ENCODE measurements around the gene ST6GAL1. TPM values are rescaled to one million over a fixed set of nuclear protein-coding genes. Genes with fewer than 3 reads are reported as not detected.
"Not testable (repeated sequence)": the region's sequence is repeated elsewhere in the genome, so short reads cannot be mapped to it uniquely, and the experiment has no call there.

The ST6GAL1 gene
- total RNA-seq, 2 donors from 2014 or later, result 41.9 to 53.3 TPM

DNA sequence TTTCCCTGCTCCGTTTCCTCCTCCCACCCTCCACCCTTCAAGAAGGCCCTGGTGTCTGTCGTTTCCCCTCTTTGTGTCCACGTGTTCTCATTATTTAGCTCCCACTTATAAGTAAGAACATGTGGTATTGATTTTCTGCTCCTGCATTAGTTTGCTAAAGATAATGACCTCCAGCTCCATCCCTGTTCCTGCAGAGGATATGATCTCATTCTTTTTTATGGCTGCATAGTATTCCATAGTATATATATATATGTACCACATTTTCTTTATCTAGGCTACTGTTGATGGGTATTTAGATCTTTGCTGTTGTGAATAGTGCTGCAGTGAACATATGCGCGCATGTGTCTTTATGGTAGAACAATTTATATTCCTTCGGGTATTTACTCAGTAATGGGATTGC lies 4.8 kb downstream of the ST6GAL1 start:
- intact Hi-C loops (cut with DNase I), result no loop called here
- no peak for DNase-seq (ENCODE audit: low spot score)

- DNase-seq (ENCODE audit: low spot score), result no peak
- intact Hi-C loops (cut with DNase I), result no loop called here
Measured at GRCh38 chr3:186937017-186937875, 6.9 kb downstream of the ST6GAL1 start.

DNA sequence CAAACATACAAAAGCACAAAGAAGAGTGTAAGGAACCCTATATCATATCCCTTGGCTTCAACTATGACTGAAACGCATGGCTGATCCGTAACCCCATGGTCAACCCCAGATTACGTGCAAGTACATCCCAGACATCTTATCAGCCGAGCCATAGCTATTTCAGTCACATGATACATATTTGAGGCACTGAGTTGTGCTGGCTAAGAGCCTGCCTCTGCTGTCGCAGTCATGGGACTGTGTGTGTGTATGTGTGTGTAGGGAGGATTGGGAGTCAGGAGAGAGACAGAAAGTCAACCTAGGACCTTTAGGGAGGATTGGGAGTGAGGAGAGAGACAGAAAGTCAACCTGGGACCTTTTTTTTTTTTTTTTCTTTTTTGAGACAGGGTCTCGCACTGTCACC lies 8.4 kb downstream of the ST6GAL1 start:
- DNase-seq (ENCODE audit: low spot score), result no peak
- intact Hi-C loops (cut with DNase I), result no loop called here

- DNase-seq (ENCODE audit: low spot score), result no peak
- intact Hi-C loops (cut with DNase I), result no loop called here
Measured at GRCh38 chr3:186939536-186939935, 9.2 kb downstream of the ST6GAL1 start.

DNA sequence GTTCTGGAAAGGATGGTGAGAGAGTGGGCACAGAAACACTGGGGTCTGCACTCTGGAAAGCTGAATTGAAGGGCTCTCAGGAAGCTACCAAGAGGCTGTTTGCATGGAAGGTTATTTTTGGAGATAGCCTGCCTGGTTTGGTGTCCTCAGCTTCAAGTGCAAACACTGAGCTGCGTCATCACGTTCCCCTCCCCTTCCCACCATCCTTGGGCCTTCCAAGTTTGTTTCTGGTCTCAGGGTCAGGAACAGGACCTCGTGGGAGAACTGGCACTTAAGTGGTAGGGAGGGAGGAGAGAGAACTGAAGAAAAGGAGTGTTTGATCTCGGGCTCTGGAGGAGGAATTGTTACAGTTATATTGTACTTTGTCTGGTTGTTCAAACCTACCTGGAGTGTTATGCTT lies 10.6 kb downstream of the ST6GAL1 start:
- intact Hi-C loops (cut with DNase I), result no loop called here
- no peak for DNase-seq (ENCODE audit: low spot score)

- intact Hi-C loops (cut with DNase I), result no loop called here
- DNase-seq (ENCODE audit: low spot score), result no peak
Measured at GRCh38 chr3:186942168-186942567, 11.8 kb downstream of the ST6GAL1 start.

DNA sequence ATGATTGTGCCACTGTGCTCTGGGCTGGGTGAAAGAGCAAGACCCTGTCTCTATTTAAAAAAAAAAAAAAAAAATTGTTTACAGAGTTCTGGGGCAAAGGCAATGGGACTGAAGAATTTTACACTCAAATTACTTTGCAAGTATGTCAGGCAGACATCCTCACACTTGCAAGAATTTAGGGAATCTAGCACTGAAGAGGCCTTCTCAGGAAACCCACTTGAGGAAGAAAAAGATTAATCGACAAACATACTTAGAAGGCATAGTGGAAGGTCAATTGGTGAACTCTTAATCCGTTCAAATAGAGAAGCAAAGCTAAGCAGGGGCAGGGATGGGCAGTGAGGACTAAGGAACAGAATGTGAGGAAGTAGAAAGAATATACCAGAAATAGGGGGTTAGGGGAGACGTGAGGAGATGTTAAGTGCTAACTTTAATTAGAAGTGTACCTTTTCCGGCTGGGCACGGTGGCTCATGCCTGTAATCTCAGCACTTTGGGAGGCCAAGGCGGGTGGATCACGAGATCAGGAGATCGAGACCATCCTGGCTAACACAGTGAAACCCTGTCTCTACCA lies 15.0 kb downstream of the ST6GAL1 start:
- intact Hi-C loops (cut with DNase I), result no loop called here
- DNase-seq (ENCODE audit: low spot score), result no peak

- no peak for DNase-seq (ENCODE audit: low spot score)
- intact Hi-C loops (cut with DNase I), result no loop called here
Measured at GRCh38 chr3:186946756-186947375, 16.5 kb downstream of the ST6GAL1 start.

DNA sequence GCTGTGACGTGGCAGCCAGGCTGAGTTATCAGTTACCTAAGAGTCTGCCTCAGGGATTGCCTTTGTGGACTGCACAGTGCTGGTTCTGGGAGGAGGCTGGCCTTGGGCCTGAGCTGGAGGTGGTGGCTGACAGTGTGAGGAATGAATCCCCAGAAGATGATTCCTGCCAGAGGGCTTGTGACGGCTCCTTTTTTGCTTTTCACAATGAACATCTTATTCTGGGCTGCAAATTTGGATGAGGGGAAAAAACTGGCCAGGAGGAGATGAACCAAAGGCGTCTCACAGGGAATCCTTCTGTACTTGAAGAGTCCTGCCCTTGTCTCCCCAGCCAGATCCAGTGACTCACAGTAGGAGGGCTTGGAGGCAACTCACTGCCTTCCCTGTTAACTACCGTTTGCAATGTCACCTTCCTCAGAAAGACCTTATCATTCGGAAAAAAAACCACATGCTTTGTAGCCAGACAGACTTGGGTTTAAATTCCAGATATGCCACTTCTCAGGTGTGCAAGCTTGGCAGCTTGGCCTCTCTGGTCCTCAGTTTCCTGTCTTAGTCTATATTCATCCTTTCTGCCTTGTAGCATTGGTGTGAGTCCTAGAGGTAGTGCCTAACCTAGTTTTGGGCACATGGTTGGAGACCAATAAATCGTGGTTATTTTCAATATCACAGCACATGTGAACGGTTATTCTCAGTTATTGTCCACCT lies 19.1 kb downstream of the ST6GAL1 start:
- intact Hi-C loops (cut with DNase I), result no loop called here

GRCh38 chr3:186950402-186951093 lies 20.2 kb downstream of the ST6GAL1 start:
- intact Hi-C loops (cut with DNase I), result no loop called here

More for the DNA sequence above, 19.1 kb downstream of the ST6GAL1 start:
- DNase-seq (ENCODE audit: low spot score), result no peak

GRCh38 chr3:186951640-186952552 lies 21.6 kb downstream of the ST6GAL1 start:
- intact Hi-C loops (cut with DNase I), result no loop called here
- DNase-seq (ENCODE audit: low spot score), result no peak

More at GRCh38 chr3:186950402-186951093, 20.2 kb downstream of the ST6GAL1 start:
- DNase-seq (ENCODE audit: low spot score), result no peak

DNA sequence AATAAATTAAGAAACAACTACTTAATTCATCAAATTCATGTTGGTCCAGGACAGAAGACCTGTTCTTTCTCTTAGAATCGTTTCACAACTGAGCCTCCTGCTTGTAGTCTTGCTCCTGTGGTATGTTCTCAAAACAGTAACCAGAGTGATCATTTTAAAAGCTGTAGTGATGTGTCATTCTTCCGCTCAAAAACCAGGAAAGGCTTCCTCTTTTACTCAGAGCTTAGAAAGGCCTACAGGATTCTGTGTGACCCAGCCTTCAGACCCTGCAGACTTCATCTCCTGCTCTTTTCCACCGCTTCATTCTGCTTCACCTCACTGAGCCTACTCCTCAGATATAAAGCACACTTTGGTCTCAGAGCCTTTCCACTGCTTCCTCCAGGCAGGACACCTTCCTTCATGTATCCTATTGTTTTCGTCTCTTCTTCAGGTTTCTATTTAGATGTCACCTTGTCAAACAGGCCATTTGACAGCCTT lies 22.7 kb downstream of the ST6GAL1 start:
- no peak for DNase-seq (ENCODE audit: low spot score)
- intact Hi-C loops (cut with DNase I), result no loop called here

- intact Hi-C loops (cut with DNase I), result not testable (repeated sequence)
Measured at GRCh38 chr3:186953992-186954699, 23.8 kb downstream of the ST6GAL1 start.

DNA sequence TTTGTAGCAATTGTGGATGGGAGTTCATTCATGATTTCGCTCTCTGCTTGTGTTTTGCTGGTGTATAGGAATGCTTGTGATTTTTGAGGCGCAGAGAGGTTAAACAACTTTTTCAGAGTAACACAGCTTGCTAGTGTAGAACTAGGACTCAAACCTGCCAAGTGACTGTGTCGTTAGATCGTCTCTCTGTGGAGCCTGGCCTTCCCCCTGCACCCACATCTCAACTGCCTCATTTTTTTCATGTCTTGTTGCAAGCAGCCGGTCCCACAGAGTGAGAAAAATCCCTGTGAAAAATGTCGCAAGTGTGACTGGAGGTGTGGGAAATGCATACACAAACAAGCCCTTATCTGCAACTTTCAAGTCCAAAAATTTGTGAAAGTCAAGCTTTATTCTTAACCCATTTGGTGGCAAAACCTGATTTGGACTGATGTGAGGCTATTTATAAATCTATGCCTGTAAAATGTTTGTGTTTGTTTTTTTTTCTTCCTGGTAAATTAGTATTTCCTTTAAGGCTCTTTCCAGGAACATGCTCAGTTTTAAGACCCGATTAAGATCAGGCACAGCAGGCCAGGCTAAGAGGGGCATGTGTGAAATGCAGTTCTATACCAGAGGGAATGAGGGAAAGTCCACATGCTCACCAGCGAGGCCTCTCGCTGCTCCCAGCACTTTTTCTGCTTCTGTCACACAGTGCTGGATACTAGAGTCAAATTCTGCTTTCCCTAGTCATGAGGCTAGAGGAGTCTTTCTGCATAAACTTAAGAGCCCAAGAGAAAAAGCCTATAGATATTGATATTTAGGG lies 25.8 kb downstream of the ST6GAL1 start:
- intact Hi-C loops (cut with DNase I), result no loop called here
- no peak for DNase-seq (ENCODE audit: low spot score)

More at GRCh38 chr3:186953992-186954699, 23.8 kb downstream of the ST6GAL1 start:
- not testable (repeated sequence) for DNase-seq (ENCODE audit: low spot score)

DNA sequence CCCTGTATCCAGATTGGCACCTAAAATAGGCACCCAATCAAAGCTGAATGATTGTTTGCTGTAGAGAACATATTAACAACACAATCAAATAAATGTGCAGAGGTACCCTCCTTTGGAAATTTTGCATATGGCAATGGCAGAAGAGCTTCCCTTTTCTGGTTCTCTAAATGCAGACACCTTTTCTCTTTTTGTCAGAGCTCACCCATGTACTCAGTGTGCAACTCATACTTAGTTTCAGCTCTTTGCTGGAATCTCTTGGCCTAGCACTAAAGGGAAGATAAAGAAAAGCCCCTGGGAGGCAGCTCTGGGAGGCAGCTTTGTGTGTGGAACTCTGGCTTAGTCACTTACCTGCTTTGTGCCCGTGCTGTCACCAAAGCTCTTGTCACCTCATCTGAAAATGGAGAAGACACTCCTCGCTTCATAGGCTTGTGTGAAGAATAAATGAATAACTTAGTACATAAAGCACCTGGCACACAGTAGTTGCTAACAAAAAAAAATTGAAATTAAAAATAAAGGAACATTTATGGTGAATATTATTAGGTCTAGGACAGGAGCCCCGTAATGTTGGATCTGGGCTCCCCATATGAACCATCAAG lies 28.8 kb downstream of the ST6GAL1 start:
- no peak for DNase-seq (ENCODE audit: low spot score)
- intact Hi-C loops (cut with DNase I), result no loop called here

DNA sequence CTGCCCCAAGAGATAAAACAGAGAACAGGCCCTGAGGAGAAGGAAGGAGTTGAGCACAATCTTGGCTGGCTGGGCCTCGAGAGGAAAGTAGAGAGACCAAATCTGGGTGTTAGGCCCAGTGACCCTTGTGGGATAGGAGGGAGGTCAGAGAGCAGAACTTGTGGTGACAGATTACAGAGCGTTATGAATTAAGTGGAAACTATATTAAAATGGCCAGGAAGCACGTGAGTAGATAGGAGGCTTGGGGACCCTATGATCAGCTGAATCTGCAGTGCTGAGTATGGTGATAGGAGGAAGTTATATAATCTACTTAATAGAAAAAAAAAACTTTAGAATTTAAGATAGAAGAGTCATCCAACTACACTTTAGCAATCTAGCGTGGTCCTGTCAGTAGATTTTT lies 30.0 kb downstream of the ST6GAL1 start:
- no peak for DNase-seq (ENCODE audit: low spot score)
- intact Hi-C loops (cut with DNase I), result no loop called here

Data from posterior vena cava (tissue), 2 donors.